Tongue (tissue), 2 donors: ENCODE measurements around the gene RPL31. TPM values are rescaled to one million over a fixed set of nuclear protein-coding genes. Genes with fewer than 3 reads are reported as not detected.

ENCODE experiments used
- DNase-seq: peaks from one replicate; pipeline ENCODE4 v3.0.0-alpha.2; 2015
- total RNA-seq: library from RNA; depleted of rRNA; stranded (reverse); fragments of >200 nt; gene quantifications from one replicate; pipeline ENCODE4 v1.2.3, GENCODE V29; 2014

RPL31 gene
- total RNA-seq, 1 donor from 2014 or later = 1,430 TPM

- no peak for DNase-seq
Measured at GRCh38 chr2:100975521-100975785, 26.6 kb upstream of the RPL31 start.

- no peak for DNase-seq
Measured at GRCh38 chr2:100976061-100976460, 26.0 kb upstream of the RPL31 start.

GRCh38 chr2:100976645-100977391 is 25.3 kb upstream of the RPL31 start:
- DNase-seq = peak; percentile 68

- no peak for DNase-seq
Measured at GRCh38 chr2:100977511-100977910, 24.6 kb upstream of the RPL31 start.

- peak; percentile 60 for DNase-seq
Measured at GRCh38 chr2:100978582-100979191, 23.4 kb upstream of the RPL31 start.

- no peak for DNase-seq
Measured at GRCh38 chr2:100980046-100980445, 22.0 kb upstream of the RPL31 start.

GRCh38 chr2:100981011-100981410 is 21.1 kb upstream of the RPL31 start:
- DNase-seq = no peak

- DNase-seq = no peak
Measured at GRCh38 chr2:100982431-100982861, 19.6 kb upstream of the RPL31 start.

- no peak for DNase-seq
Measured at GRCh38 chr2:100983201-100983600, 18.9 kb upstream of the RPL31 start.

- DNase-seq = no peak
Measured at GRCh38 chr2:100983684-100984310, 18.3 kb upstream of the RPL31 start.

- peak; percentile 89 for DNase-seq
Measured at GRCh38 chr2:100984892-100985307, 17.2 kb upstream of the RPL31 start.

GRCh38 chr2:100986157-100986556 is 15.9 kb upstream of the RPL31 start:
- no peak for DNase-seq

GRCh38 chr2:100987536-100987935 is 14.6 kb upstream of the RPL31 start:
- DNase-seq = no peak

- DNase-seq = no peak
Measured at GRCh38 chr2:100987974-100988373, 14.1 kb upstream of the RPL31 start.

GRCh38 chr2:100988630-100989417 is 13.3 kb upstream of the RPL31 start:
- no peak for DNase-seq

GRCh38 chr2:100989666-100990065 is 12.4 kb upstream of the RPL31 start:
- no peak for DNase-seq

- no peak for DNase-seq
Measured at GRCh38 chr2:100990166-100990565, 11.9 kb upstream of the RPL31 start.

GRCh38 chr2:100990650-100991403 is 11.3 kb upstream of the RPL31 start:
- DNase-seq = no peak

- DNase-seq = no peak
Measured at GRCh38 chr2:100991404-100991773, 10.7 kb upstream of the RPL31 start.

GRCh38 chr2:100992262-100992661 is 9.8 kb upstream of the RPL31 start:
- DNase-seq = no peak

GRCh38 chr2:100993294-100993693 is 8.8 kb upstream of the RPL31 start:
- no peak for DNase-seq
